ENCODE results near the gene KCNIP2. TPM values are rescaled to one million over a fixed set of nuclear protein-coding genes. Genes with fewer than 3 reads are reported as not detected.

KCNIP2 gene
- total RNA-seq, 1 experiment from 2014 or later = 8.5 TPM

GRCh38 chr10:101778151-101778780 is 65.3 kb downstream of the KCNIP2 start:
- ChIA-PET POLR2A (no interaction called here), RAD21 (ENCODE audit: low non-redundant PET in 1 of 2, low total read pairs in 2 of 2, uncharacterized antibody in 2 of 2, unreplicated experiment in 2 of 2) (no interaction called here), CTCF (interaction anchor here (1.2 to 1.7 kb wide), 2 partner anchors 175 to 176 kb away, joined by 6 to 7 read pairs; no protein-coding TSS in a partner anchor)
- Histone ChIP-seq H3K9me2 (ENCODE audit: insufficient read depth) (no peaks in the 10 kb centered on the region), H3K9me3 (ENCODE audit: control insufficient read depth in 1 of 2, insufficient read depth in 1 of 2, low read depth in 1 of 2, low read length in 2 of 2) (no peaks in the 10 kb centered on the region), H2AFZ (ENCODE audit: low read depth, low read length, poor library complexity, severe bottlenecking) (no peak overlapping the region), H4K20me1 (ENCODE audit: insufficient read depth) (peaks cover 3% of the 10 kb centered on the region; the same call in 1 of the 2 replicates), H3K4me2 (ENCODE audit: low read length) (no peak overlapping the region), H3K27ac (ENCODE audit: low read depth, low read length) (no peak overlapping the region), H3K4me1 (ENCODE audit: control insufficient read depth in 1 of 2, insufficient read depth in 2 of 2, low read length in 2 of 2) (peaks cover 19 to 30% of the 10 kb centered on the region in 2 experiments), H3K9ac (ENCODE audit: low read length) (no peak overlapping the region), H3K27me3 (ENCODE audit: insufficient read depth, low read length) (no peaks in the 10 kb centered on the region), H3K79me2 (ENCODE audit: insufficient read depth, low read length) (peaks cover 41% of the 10 kb centered on the region), H3K4me3 (replicated peaks in 1 of 2; ENCODE audit: low read depth in 1 of 2, low read length in 2 of 2) (no peak overlapping the region), H3K36me3 (ENCODE audit: control insufficient read depth in 1 of 2, insufficient read depth in 2 of 2, low read length in 2 of 2) (peaks cover 0 to 28% of the 10 kb centered on the region in 2 experiments; a peak in 1 of 4 replicates)
- ATAC-seq = no peak
- TF ChIP-seq EZH2 (IDR thresholded peaks at IDR 0.05) (no peak), ATF3 (IDR thresholded peaks at IDR 0.05) (no peak), CBX3 (IDR thresholded peaks at IDR 0.05; ENCODE audit: low read depth) (no peak), SP1 (IDR thresholded peaks at IDR 0.05; ENCODE audit: low read depth) (no peak), EZH2phosphoT487 (IDR thresholded peaks at IDR 0.05; ENCODE audit: borderline replicate concordance) (no peak), FOSL1 (IDR thresholded peaks at IDR 0.05; ENCODE audit: low read depth) (no peak), YY1 (IDR thresholded peaks at IDR 0.05; ENCODE audit: extremely low read depth, insufficient replicate concordance, low read depth, low read length) (no peak), ZFX (IDR thresholded peaks at IDR 0.05) (no peak), EGR1 (IDR thresholded peaks at IDR 0.05; ENCODE audit: low read depth) (no peak), POLR2AphosphoS5 (IDR thresholded peaks at IDR 0.05; ENCODE audit: low read depth, low read length) (no peak), CTCF (IDR thresholded peaks at IDR 0.05 in 2 of 3, conservative IDR thresholded peaks at IDR 0.05 in 1 of 3; ENCODE audit: borderline replicate concordance in 1 of 3, insufficient read depth in 1 of 3, low read depth in 2 of 3, low read length in 2 of 3) (no peak), ZNF274 (IDR thresholded peaks at IDR 0.05; ENCODE audit: low read depth, low read length) (no peak), ZBTB33 (IDR thresholded peaks at IDR 0.05; ENCODE audit: extremely low read depth, insufficient replicate concordance, low read length) (no peak), CEBPB (IDR thresholded peaks at IDR 0.05; ENCODE audit: low read depth) (no peak), MAX (IDR thresholded peaks at IDR 0.05) (no peak), SIN3A (IDR thresholded peaks at IDR 0.05; ENCODE audit: low read depth) (no peak)
- intact Hi-C loops (cut with micrococcal nuclease) = no loop called here
- no peak for DNase-seq (ENCODE audit: low read depth, low spot score)
- no TSS peak for BruUV-seq (replicated peaks)

Data from HCT116 (cell line).